NB4 (cell line): ENCODE results near the gene ZNF618.

Experiments
- DNase-seq: peaks from one replicate; pipeline ENCODE4 v3.0.0; 2010; ENCODE audit warnings: low read depth
- H3K4me3 ChIP-seq: one replicate; pipeline ENCODE4 v1.5.1; 2011; ENCODE audit warnings: mild to moderate bottlenecking, low read depth, low read length, moderate library complexity
- MYC ChIP-seq: IDR thresholded peaks from 2 replicates; pipeline ENCODE4 v1.6.1; 2011; ENCODE audit warnings: low read depth, low read length
- POLR2A ChIP-seq: IDR thresholded peaks from 2 replicates; pipeline ENCODE4 v1.6.1; 2011; ENCODE audit warnings: mild to moderate bottlenecking; ENCODE audit not compliant: insufficient read length; ENCODE audit errors: extremely low read depth
- TF ChIP-seq, protein P1 (sequence below): IDR thresholded peaks from 2 replicates; pipeline ENCODE4 v1.6.1; 2011; ENCODE audit warnings: low read depth, low read length
- TF ChIP-seq, protein P2 (sequence below): IDR thresholded peaks from one replicate; pipeline ENCODE4 v1.5.1; 2012; ENCODE audit warnings: low read depth, low read length

Gene ZNF618

DNA sequence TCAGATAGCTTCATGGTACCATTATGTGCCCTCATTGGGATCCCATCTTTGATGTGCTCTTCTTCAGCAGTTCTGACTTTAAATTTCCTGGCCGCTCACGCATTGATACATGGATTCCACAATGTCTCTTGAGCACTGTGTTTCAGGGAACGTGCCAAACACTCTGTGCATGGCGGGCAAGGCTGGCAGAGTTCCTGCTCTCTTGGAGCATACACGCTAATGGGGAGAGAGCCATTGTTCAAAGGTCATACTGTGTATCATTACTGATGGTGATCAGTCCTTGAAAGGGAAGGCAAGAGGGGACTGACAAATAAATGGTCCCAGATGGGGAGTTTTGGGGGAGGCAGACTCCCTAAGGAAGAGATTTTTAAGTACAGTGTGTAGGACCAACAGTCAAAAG, 149.7 kb downstream of the ZNF618 start:
- H3K4me3 ChIP-seq: no peak overlapping the region
- DNase-seq: no peak
- no peak for TF ChIP-seq POLR2A
- no peak for TF ChIP-seq MYC
- TF ChIP-seq, protein P1, sequence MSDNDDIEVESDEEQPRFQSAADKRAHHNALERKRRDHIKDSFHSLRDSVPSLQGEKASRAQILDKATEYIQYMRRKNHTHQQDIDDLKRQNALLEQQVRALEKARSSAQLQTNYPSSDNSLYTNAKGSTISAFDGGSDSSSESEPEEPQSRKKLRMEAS: no peak
- TF ChIP-seq, protein P2, sequence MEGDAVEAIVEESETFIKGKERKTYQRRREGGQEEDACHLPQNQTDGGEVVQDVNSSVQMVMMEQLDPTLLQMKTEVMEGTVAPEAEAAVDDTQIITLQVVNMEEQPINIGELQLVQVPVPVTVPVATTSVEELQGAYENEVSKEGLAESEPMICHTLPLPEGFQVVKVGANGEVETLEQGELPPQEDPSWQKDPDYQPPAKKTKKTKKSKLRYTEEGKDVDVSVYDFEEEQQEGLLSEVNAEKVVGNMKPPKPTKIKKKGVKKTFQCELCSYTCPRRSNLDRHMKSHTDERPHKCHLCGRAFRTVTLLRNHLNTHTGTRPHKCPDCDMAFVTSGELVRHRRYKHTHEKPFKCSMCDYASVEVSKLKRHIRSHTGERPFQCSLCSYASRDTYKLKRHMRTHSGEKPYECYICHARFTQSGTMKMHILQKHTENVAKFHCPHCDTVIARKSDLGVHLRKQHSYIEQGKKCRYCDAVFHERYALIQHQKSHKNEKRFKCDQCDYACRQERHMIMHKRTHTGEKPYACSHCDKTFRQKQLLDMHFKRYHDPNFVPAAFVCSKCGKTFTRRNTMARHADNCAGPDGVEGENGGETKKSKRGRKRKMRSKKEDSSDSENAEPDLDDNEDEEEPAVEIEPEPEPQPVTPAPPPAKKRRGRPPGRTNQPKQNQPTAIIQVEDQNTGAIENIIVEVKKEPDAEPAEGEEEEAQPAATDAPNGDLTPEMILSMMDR: no peak

DNA sequence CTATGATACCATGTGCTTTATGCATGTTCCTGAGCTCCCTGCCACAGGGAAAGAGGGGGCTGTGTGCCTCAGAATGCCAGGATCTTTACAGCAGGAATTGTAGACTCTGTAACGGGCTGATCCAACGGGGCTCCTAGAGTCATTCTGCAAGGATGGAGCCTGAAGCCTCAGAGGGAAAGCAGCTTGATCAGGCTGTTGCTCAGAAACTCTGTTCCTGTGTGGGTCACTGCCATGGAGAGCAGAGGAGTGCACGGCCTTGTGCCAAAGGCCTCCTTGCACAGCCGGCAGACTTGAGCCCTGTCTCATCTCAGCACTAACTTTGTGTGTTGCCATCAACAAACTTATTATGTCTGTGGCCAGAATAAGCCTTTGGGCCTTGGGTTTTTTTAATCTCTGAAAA, 150.2 kb downstream of the ZNF618 start:
- H3K4me3 ChIP-seq: no peak overlapping the region
- TF ChIP-seq, protein P1: no peak
- TF ChIP-seq, protein P2: no peak
- TF ChIP-seq POLR2A (no peak), MYC (no peak)
- DNase-seq: no peak

DNA sequence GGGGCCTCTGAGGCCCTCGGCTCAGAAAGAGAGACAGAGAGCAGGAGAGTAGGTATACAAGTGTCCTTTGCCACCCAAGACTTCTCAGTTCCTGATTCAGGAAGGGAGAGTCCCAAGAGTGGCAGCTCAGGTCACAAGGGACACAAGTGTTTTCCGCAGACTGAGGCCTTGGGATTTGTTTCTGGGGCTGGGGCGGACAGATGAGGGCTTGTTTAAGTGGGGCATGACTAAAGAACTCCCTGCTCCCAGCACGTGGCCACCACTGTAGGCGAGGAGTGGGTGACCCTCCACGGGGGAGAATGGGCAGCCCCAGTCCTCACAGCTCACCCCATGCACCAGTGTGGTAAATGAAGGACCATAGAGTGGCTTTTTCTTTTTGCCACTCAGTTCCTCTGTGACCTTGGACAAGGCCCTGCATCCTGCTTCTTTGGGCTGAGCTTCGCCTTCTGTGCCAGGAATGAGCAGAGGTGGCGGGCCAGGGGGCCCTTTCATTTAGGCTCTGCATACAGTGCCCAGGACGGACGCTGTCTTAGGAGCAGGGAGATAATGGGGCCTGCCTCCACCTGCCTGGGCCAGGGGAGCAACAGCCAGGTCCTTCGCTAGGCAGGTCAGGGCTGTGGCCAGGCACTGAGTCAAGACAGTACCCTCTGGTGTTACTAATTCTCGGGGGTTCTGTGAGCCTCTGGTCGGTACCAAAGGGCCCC, 151.2 kb downstream of the ZNF618 start:
- no peak overlapping the region for H3K4me3 ChIP-seq
- TF ChIP-seq, protein P1: no peak
- TF ChIP-seq MYC: no peak
- DNase-seq: no peak

- H3K4me3 ChIP-seq: no peak overlapping the region
- no peak for DNase-seq
- TF ChIP-seq MYC: no peak
- TF ChIP-seq, protein P2: no peak
- no peak for TF ChIP-seq POLR2A
- TF ChIP-seq, protein P1: no peak
Observed at GRCh38 chr9:114027863-114028465, 151.9 kb downstream of the ZNF618 start.

DNA sequence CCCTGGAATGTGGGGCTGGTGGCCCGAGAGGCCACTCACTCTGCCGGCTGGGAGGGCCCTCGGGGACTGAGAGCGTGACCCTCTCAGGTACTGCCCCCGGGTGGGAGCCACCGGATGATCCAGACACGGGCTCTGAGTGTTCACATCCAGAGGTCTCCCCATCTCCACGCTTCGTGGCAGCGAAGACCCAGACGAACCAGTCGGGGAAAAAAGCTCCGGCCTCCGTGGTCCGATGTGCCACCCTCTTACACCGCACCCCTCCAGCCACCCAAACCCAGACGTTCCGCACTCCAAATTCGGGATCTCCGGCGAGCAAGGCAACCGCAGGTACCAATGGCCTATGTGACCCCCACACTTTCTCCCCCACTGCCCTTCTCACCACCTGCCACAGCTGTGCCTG, 152.5 kb downstream of the ZNF618 start:
- no peak overlapping the region for H3K4me3 ChIP-seq
- no peak for DNase-seq
- TF ChIP-seq, protein P1: no peak
- no peak for TF ChIP-seq POLR2A
- TF ChIP-seq, protein P2: no peak
- no peak for TF ChIP-seq MYC
